C4-2B (cell line): ENCODE results near the gene ITGAV.

Experiments used
- CTCF ChIP-seq: fragments of 450-650 bp; conservative IDR thresholded peaks from 2 replicates; pipeline ENCODE4 v1.5.1; 2017; ENCODE audit warnings: mild to moderate bottlenecking
- ZFX ChIP-seq: fragments of 450-650 bp; IDR thresholded peaks from 2 replicates; pipeline ENCODE4 v1.6.1; 2017

GRCh38 chr2:186718903-186719302 is 129.0 kb downstream of the ITGAV start:
- TF ChIP-seq CTCF (no peak), ZFX (no peak)
